ENCODE results near the gene RRAS2. TPM values are rescaled to one million over a fixed set of nuclear protein-coding genes. Genes with fewer than 3 reads are reported as not detected.

Gene RRAS2
- total RNA-seq, 1 experiment from 2014 or later: 158 TPM

DNA sequence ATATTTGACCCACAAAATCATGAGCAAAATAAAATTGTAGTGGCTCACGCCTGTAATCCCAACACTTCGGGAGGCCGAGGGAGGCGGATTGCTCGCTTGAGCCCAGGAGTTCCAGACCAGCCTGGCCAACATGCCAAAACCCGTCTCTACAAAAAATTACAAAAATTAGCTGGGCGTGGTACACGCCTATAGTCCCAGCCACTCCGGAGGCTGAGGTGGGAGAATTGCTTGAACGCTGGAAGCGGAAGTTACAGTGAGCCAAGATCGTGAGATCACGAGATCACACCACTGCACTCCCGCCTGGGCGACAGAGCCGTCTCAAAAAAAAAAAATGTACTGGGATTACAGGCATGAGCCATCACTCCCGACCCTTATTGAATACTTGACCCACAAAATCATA, 2.0 kb upstream of the RRAS2 start:
- H2AK5ac ChIP-seq (ENCODE audit: insufficient read length, low read length): no peak overlapping the region
- Mint-ChIP-seq H3K4me3 (no peak overlapping the region; a peak in 1 of 5 replicates), H3K9me3 (peaks cover 0 to 2% of the 10 kb centered on the region in 2 experiments; a peak in 2 of 5 replicates), H3K4me1 (peaks cover 43 to 44% of the 10 kb centered on the region in 2 experiments), H3K36me3 (ENCODE audit: insufficient read depth in 1 of 3, low read depth in 3 of 3) (peaks cover 6 to 12% (median 9%) of the 10 kb centered on the region in 3 experiments), H3K27ac (peak overlapping the region in 1 of 3 experiments; percentile 25; a peak in 2 of 7 replicates), H3K27me3 (ENCODE audit: low read depth) (peaks cover 10% of the 10 kb centered on the region)
- H2BK15ac ChIP-seq (ENCODE audit: low read depth, low read length): no peak overlapping the region
- no peaks in the 10 kb centered on the region for H3K79me1 ChIP-seq (ENCODE audit: insufficient read depth, low read depth, low read length, poor library complexity, severe bottlenecking)
- H3K9ac ChIP-seq (ENCODE audit: extremely low read depth, insufficient read length, low read length): no peak overlapping the region
- no peak overlapping the region for H3K14ac ChIP-seq (ENCODE audit: insufficient read depth, low read length)
- H2BK20ac ChIP-seq (ENCODE audit: low read depth, low read length, poor library complexity, severe bottlenecking): no peak overlapping the region
- peaks cover 18% of the 10 kb centered on the region for H3K79me2 ChIP-seq (ENCODE audit: insufficient read depth, low read length)
- no peak overlapping the region for H3K27ac ChIP-seq (ENCODE audit: insufficient read length, low read depth, low read length)
- no peaks in the 10 kb centered on the region for H3K27me3 ChIP-seq (ENCODE audit: insufficient read depth, low read length)
- H3K4me2 ChIP-seq (ENCODE audit: insufficient read depth, insufficient read length, low read length): no peak overlapping the region
- H4K20me1 ChIP-seq (ENCODE audit: control insufficient read depth, insufficient read depth, insufficient read length): no peaks in the 10 kb centered on the region
- H3K56ac ChIP-seq (ENCODE audit: insufficient read length, low read depth, low read length): no peak overlapping the region
- DNase-seq: no peak
- no peak overlapping the region for H3T11ph ChIP-seq (ENCODE audit: low read length)
- H4K8ac ChIP-seq (replicated peaks; ENCODE audit: insufficient read length, low read depth, low read length): no peak overlapping the region
- no peak overlapping the region for H4K5ac ChIP-seq (ENCODE audit: insufficient read length, low read depth, low read length)
- H2BK12ac ChIP-seq (ENCODE audit: insufficient read length, low read depth, low read length): no peak overlapping the region
- TF ChIP-seq, protein P1, sequence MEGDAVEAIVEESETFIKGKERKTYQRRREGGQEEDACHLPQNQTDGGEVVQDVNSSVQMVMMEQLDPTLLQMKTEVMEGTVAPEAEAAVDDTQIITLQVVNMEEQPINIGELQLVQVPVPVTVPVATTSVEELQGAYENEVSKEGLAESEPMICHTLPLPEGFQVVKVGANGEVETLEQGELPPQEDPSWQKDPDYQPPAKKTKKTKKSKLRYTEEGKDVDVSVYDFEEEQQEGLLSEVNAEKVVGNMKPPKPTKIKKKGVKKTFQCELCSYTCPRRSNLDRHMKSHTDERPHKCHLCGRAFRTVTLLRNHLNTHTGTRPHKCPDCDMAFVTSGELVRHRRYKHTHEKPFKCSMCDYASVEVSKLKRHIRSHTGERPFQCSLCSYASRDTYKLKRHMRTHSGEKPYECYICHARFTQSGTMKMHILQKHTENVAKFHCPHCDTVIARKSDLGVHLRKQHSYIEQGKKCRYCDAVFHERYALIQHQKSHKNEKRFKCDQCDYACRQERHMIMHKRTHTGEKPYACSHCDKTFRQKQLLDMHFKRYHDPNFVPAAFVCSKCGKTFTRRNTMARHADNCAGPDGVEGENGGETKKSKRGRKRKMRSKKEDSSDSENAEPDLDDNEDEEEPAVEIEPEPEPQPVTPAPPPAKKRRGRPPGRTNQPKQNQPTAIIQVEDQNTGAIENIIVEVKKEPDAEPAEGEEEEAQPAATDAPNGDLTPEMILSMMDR (conservative IDR thresholded peaks at IDR 0.05): no peak
- H3K4me1 ChIP-seq (ENCODE audit: insufficient read depth, low read length): peaks cover 5% of the 10 kb centered on the region; the same call in 1 of the 2 replicates
- peaks cover 7% of the 10 kb centered on the region for H3K23me2 ChIP-seq (ENCODE audit: insufficient read length, low read depth, low read length, poor library complexity, severe bottlenecking)
- no peak overlapping the region for H3K18ac ChIP-seq (ENCODE audit: insufficient read length, low read depth, low read length)
- no peak overlapping the region for H3K4ac ChIP-seq (ENCODE audit: low read depth, low read length)
- no CpG with 5 or more reads among the region's 17 CpGs for WGBS (ENCODE audit: extremely low coverage, insufficient read length, low lambda C conversion rate)
- no peaks in the 10 kb centered on the region for H3K9me3 ChIP-seq (ENCODE audit: control insufficient read depth, low read depth, low read length)
- H4K91ac ChIP-seq (ENCODE audit: insufficient read length, low read depth, low read length): no peak overlapping the region
- H2AFZ ChIP-seq (ENCODE audit: low read length): no peak overlapping the region
- no peak overlapping the region for H2BK120ac ChIP-seq (ENCODE audit: low read depth, low read length, poor library complexity, severe bottlenecking)
- no peak overlapping the region for H3K23ac ChIP-seq (ENCODE audit: insufficient read length, low read depth, low read length)
- no peak overlapping the region for H2BK5ac ChIP-seq (ENCODE audit: insufficient read length, low read length)

Data from H9 (cell line).